ENCODE results near the gene SCNN1A. TPM values are rescaled to one million over a fixed set of nuclear protein-coding genes. Genes with fewer than 3 reads are reported as not detected.

The SCNN1A gene
- total RNA-seq, 1 donor from 2014 or later: 14.3 TPM

DNA sequence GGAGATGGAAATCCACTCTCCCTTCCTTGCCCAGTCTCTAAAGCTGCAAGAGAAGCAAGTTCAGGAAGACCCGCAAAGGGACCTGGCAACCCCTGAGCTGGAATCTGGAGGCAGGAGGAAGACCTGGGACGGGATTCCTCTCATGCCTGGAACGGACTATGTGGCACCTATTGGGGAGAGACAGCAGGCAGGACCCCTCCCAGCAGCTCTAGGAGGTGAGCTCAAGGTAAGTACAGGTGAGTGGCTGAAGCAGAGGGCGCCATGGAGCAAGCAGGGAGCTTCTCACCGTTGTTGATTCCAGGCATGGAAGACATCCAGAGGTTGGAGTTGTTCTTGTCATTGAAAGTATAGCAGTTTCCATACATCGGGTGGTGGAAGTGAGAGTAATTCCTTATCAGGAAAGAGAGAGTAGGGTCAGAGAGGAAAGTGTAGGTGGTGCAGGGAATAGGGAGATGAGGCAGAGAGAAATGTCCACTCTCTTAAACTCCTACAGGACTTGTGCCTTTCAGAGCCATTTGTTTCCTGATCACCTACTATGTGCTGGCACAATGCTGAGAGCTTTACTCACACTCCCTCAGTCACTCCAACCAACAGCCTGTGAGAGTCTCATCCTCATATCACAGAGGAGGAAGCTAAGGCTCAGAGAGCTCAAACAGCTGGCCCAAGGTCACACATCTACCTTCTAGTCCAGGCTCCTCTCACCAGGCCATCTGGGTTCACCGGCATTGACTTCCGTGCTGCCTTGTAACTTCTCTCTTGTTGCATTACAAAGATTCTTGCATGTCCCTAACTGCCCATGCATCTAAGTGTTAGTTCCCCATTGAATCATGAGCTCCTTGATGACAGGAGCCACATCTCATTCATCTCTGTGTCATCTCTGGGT lies 19.6 kb downstream of the SCNN1A start:
- TF ChIP-seq, protein P1, sequence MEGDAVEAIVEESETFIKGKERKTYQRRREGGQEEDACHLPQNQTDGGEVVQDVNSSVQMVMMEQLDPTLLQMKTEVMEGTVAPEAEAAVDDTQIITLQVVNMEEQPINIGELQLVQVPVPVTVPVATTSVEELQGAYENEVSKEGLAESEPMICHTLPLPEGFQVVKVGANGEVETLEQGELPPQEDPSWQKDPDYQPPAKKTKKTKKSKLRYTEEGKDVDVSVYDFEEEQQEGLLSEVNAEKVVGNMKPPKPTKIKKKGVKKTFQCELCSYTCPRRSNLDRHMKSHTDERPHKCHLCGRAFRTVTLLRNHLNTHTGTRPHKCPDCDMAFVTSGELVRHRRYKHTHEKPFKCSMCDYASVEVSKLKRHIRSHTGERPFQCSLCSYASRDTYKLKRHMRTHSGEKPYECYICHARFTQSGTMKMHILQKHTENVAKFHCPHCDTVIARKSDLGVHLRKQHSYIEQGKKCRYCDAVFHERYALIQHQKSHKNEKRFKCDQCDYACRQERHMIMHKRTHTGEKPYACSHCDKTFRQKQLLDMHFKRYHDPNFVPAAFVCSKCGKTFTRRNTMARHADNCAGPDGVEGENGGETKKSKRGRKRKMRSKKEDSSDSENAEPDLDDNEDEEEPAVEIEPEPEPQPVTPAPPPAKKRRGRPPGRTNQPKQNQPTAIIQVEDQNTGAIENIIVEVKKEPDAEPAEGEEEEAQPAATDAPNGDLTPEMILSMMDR (IDR thresholded peaks at IDR 0.05): no peak
- Histone ChIP-seq H3K9me3 (no peaks in the 10 kb centered on the region), H3K4me3 (no peak overlapping the region), H3K36me3 (no peaks in the 10 kb centered on the region), H3K27ac (no peak overlapping the region), H3K4me1 (no peaks in the 10 kb centered on the region), H3K27me3 (no peaks in the 10 kb centered on the region)
- intact Hi-C loops (cut with DNase I): no loop called here
- DNase-seq (ENCODE audit: low spot score in 2 of 2): no peak

DNA sequence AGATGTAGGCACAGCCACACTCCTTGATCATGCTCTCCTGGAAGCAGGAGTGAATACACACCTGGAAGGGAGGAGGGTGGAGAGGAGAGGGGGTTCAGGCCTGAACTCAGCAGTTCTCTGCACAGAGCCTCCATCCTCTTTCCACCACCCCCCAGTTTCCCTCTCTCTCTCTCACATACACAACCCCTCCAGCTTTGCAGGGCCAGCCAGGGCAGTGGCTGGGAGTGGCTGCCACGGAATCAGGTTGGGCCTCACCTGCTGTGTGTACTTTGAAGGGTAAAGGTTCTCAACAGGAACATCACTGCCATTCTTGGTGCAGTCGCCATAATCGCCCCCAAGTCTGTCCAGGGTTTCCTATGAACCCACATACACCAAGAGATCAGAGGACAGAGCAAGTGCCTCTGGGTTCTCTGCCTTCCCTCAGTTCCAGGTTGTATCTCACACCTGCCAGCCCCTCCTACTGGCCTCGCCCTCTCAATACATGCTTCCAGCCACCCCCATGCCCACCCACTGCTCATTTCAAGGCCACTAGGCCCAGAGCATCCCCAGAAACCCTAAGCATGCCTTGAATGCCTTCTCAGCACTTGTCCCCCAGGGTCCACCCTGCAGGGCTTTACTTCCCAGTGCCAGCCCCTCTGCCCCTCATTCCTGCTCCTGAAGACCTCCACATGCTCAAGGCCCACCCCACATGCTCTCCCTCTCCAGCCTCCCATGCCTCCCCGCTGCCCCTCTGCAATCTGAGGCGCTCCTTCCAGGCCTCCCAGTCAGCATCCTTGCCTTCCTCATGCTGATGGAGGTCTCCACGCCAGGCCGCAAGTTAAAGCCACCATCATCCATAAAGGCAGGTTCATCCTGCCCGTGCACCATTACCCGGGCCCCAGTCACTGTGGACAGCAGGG lies 20.6 kb downstream of the SCNN1A start:
- no peaks in the 10 kb centered on the region for H3K36me3 ChIP-seq
- H3K4me3 ChIP-seq: no peak overlapping the region
- intact Hi-C loops (cut with DNase I): no loop called here

DNA sequence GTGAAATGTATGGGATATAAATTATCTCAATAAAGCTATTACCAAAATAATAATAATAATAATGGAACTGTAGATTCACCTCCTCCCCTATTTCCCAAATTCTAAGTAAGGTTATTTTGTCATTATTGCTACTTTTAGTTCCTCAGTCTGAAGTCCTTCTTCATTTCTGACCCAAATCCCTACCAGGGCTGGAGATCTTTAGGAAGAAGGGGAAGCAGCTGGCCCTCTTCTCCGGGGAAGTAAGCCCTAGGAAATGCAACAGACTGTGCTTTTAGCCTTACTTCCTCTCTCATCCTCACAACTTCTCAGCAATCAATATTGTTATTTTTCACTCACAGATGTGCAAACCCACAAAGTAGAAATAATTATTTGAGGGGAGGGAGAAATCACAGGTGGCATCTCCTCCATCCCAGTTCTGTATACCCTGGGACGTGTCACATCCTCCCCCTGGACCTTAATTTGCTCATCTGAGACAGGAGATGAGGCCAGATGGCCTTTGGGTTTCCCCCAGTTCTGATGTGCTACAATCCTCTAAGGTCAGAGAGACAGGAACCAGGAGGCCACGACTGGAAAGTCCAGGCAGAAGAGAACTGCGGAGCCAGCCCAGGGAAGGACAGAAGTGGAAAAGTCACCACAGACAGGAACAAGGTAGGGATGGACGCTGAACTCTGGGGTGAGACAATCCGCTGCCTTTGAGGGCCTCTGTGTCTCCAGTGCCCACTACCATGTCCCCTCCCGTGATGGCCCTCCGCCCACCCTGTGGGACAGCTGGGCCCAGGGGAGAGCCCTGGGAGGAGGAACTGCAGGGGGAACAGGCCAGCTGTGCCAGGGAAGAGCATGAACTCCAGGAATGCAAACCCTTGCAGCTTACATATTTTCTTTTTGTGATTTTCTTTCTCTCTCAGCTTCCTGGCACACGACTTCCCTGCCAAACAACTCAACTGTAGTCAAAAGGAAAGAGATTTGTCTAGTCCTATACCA lies 22.9 kb downstream of the SCNN1A start:
- Histone ChIP-seq H3K9me3 (no peaks in the 10 kb centered on the region), H3K36me3 (no peaks in the 10 kb centered on the region), H3K27ac (peak overlapping the region in 1 of 2 donors; percentile 46), H3K4me3 (no peak overlapping the region), H3K4me1 (peaks cover 6 to 8% of the 10 kb centered on the region in 2 donors), H3K27me3 (no peaks in the 10 kb centered on the region)
- TF ChIP-seq, protein P1 (IDR thresholded peaks at IDR 0.05): no peak
- intact Hi-C loops (cut with DNase I): no loop called here
- DNase-seq (ENCODE audit: low spot score in 2 of 2): no peak

More for the DNA sequence above, 20.6 kb downstream of the SCNN1A start:
- Histone ChIP-seq H3K4me1 (no peaks in the 10 kb centered on the region), H3K9me3 (no peaks in the 10 kb centered on the region), H3K27me3 (no peaks in the 10 kb centered on the region), H3K27ac (no peak overlapping the region)
- DNase-seq (ENCODE audit: low spot score in 2 of 2): no peak
- TF ChIP-seq, protein P1 (IDR thresholded peaks at IDR 0.05): no peak

DNA sequence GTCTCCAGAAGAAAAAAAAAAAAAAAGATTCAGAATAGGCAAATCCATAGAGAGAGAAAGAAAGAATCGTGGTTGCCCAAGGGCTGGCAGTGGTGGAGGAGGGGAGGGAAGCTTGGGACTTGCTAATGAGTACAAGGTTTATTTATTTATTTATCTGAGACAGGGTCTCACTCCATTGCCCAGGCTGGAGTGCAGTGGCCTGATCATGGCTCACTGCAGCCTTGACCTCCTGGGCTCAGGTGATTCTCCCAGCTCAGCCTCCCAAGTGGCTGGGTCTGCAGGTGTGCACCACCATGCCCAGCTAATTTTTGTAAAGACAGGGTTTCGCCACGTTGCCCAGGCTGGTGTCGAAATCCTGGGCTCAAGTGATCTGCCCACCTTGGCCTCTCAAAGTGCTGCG lies 23.7 kb downstream of the SCNN1A start:
- intact Hi-C loops (cut with DNase I): no loop called here
- TF ChIP-seq, protein P1 (IDR thresholded peaks at IDR 0.05): no peak
- Histone ChIP-seq H3K4me1 (peaks cover 11 to 16% of the 10 kb centered on the region in 2 donors), H3K4me3 (no peak overlapping the region), H3K27ac (no peak overlapping the region), H3K9me3 (no peaks in the 10 kb centered on the region), H3K36me3 (no peaks in the 10 kb centered on the region), H3K27me3 (no peaks in the 10 kb centered on the region)
- DNase-seq (ENCODE audit: low spot score in 2 of 2): no peak
